ACC112 (cell line): Measurements from ENCODE around the gene GFER.
"Not testable (repeated sequence)": the region's sequence is repeated elsewhere in the genome, so short reads cannot be mapped to it uniquely, and the experiment has no call there.

Source experiments
- H2AFZ ChIP-seq: fragments of 200-600 bp; sonication (generic); one replicate; pipeline ENCODE4 v1.6.0; 2017; ENCODE audit warnings: antibody characterized with exemption, low read length; ENCODE audit not compliant: unreplicated experiment
- H3K27ac ChIP-seq: fragments of 200-600 bp; sonication (generic); 2 replicates; pipeline ENCODE4 v1.5.1; 2014; ENCODE audit warnings: low read depth, mild to moderate bottlenecking, antibody characterized with exemption, low read length, moderate library complexity
- H3K27me3 ChIP-seq: fragments of 200-600 bp; sonication (generic); 2 replicates; pipeline ENCODE4 v1.6.1; 2014; ENCODE audit warnings: mild to moderate bottlenecking, antibody characterized with exemption, low read length, moderate library complexity, mixed read lengths; ENCODE audit not compliant: insufficient read depth
- H3K36me3 ChIP-seq: fragments of 200-600 bp; sonication (generic); 2 replicates; pipeline ENCODE4 v1.6.1; 2016; ENCODE audit warnings: mild to moderate bottlenecking, antibody characterized with exemption, low read length, moderate library complexity, mixed read lengths; ENCODE audit not compliant: insufficient read depth
- H3K4me1 ChIP-seq: fragments of 200-600 bp; sonication (generic); one replicate; pipeline ENCODE4 v1.6.1; 2016; ENCODE audit warnings: low read length, mixed read lengths; ENCODE audit not compliant: insufficient read depth, unreplicated experiment, control insufficient read depth
- H3K4me3 ChIP-seq: fragments of 200-600 bp; sonication (generic); 2 replicates; pipeline ENCODE4 v1.5.1; 2014; ENCODE audit warnings: mild to moderate bottlenecking, low read depth, low read length
- H3K79me2 ChIP-seq: fragments of 200-600 bp; sonication (generic); one replicate; pipeline ENCODE4 v1.6.0; 2016; ENCODE audit warnings: low read length; ENCODE audit not compliant: control insufficient read depth, unreplicated experiment, insufficient read depth

Gene GFER

DNA sequence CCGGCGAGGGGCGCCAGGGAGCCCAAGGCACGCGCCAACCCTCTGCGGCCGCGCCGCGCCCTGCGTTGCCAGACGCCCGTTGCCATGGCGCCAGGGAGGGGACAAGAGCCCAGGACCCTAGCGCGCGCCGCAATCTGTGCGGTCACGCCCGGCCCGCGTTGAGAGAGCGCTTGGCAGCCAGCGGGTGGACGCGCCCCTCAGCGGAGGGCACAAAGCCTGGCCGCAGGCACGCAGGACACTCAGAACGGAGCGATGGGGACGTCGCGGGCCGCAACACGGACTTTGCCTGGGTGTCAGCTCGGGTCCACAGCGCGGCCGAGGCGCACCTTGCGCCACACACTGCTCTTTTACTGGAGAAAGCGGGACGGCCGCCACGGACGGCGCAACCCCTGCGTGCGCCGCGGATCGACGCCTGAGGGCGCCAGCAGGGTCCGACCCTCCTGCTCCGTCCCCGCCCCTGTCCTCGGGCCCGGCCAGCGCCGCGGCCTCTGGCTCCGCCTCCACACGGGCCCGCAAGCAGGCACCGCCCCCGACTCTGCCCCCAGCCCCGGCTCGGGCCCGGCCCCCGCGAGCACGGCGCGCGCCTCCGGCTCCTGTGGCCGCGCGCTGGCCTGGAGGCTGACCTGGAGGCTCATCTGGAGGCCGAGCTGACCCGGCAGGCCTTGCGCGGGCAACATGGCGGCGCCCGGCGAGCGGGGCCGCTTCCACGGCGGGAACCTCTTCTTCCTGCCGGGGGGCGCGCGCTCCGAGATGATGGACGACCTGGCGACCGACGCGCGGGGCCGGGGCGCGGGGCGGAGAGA is at the start of gene GFER:
GFER (plus strand) TSS at position 650 of the 803 bp plus-strand sequence; CDS start at position 676, 26 bp downstream.
- Histone ChIP-seq H3K27me3 (peaks cover 42% of the 10 kb centered on the region), H3K4me3 (peak within 1 kb of the TSS; percentile 95), H2AFZ (peak within 1 kb of the TSS; percentile 62), H3K27ac (peak within 1 kb of the TSS; percentile 17; the same call in 1 of the 2 replicates), H3K79me2 (peaks cover 15% of the 10 kb centered on the region), H3K4me1 (peaks cover 11% of the 10 kb centered on the region), H3K36me3 (peaks cover 6% of the 10 kb centered on the region; the same call in 1 of the 2 replicates)

DNA sequence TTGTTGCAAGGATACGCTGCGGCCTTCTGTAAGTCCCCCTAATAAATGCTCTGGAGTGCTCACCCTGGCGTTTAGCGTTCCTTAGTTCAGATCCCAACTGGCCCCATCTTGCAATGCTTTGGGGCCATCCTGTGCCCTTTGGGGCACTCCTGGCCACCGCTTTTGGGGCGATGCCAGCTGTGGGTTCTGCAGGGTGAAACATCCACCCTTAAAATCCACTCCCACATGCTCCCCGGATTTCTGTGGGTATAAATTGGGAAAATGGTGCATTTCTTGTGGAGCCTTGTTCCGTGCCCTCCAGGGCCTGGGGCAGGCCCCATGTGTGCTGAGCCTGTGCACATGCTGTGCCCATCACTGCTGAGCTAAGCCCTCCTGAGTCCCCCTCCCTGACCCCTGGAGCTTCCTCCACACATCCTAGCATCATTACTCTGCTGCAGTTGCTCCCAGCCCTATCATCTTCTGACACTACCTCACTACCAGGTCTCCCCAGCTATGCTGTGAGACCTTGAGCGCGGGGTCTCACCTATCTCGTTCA is 47.0 kb upstream of the GFER start:
- Histone ChIP-seq H2AFZ (no peak overlapping the region), H3K36me3 (no peaks in the 10 kb centered on the region), H3K27ac (no peak overlapping the region), H3K4me1 (peaks cover 7% of the 10 kb centered on the region), H3K27me3 (no peaks in the 10 kb centered on the region), H3K79me2 (no peaks in the 10 kb centered on the region), H3K4me3 (no peak overlapping the region)

DNA sequence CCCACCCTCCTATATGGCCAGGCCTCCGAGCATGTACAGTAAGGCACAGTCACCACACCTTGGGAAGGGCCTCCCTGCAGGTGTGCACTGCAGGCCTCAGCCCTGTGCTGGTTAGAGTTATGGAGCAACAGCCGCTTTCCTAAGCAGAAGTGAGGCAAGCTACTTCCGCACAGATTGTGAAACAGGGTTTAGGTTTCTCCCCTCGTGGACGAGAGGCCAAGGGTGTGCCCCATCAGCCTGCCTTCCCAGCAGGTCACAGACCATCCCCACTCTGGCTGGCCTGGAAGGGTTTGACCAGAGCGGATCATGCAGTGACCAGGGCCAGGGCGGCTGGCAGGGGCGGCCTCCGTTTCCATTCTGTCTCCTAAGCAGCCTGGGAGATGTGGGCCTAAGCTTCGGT is 45.7 kb upstream of the GFER start:
- H3K27ac ChIP-seq, result no peak overlapping the region
- no peaks in the 10 kb centered on the region for H3K36me3 ChIP-seq
- H3K4me1 ChIP-seq, result peaks cover 10% of the 10 kb centered on the region
- no peak overlapping the region for H2AFZ ChIP-seq
- no peaks in the 10 kb centered on the region for H3K79me2 ChIP-seq
- no peaks in the 10 kb centered on the region for H3K27me3 ChIP-seq
- no peak overlapping the region for H3K4me3 ChIP-seq

DNA sequence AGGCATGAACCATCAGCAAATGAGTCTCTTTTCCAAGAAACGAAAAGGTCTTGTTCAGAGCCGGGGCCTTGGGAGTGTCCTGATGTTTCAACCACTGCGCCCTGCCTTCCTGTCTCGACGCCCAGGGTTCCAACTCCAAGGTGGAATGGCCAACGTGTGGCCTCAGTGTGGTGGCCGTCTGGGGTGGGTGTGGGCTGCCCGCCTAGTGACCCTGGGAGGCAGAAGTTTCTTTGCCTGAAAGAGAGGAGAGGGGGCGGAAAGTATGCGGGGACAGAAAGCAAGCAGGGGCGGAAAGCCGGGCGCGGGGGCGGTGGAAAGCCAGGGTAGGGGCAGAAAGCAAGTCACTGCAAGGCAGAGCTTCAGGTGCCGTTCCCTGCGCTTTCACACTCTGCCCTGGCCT is 45.1 kb upstream of the GFER start:
- Histone ChIP-seq H3K27ac (no peak overlapping the region), H3K4me3 (no peak overlapping the region)

DNA sequence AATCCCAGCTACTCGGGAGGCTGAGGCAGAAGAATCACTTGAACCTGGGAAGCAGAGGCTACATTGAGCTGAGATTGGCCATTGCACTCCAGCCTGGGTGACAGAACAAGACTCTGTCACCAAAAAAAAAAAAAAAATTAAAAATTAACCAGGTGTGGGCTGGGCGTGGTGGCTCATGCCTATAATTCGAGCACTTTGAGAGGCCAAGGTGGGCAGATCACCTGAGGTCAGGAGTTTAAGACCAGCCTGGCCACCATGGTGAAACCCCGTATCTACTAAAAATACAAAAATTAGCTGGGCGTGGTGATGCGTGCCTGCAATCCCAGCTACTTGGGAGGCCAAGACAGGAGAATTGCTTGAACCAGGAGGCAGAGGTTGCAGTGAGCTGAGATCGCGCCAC is 44.2 kb upstream of the GFER start:
- not testable (repeated sequence) for H3K27ac ChIP-seq, H2AFZ ChIP-seq, H3K79me2 ChIP-seq, H3K4me3 ChIP-seq, H3K27me3 ChIP-seq, H3K36me3 ChIP-seq
- H3K4me1 ChIP-seq, result peaks cover 10% of the 10 kb centered on the region

More for the DNA sequence above, 45.1 kb upstream of the GFER start:
- peaks cover 10% of the 10 kb centered on the region for H3K4me1 ChIP-seq
- no peaks in the 10 kb centered on the region for H3K79me2 ChIP-seq
- no peaks in the 10 kb centered on the region for H3K36me3 ChIP-seq
- H2AFZ ChIP-seq, result no peak overlapping the region
- no peaks in the 10 kb centered on the region for H3K27me3 ChIP-seq

DNA sequence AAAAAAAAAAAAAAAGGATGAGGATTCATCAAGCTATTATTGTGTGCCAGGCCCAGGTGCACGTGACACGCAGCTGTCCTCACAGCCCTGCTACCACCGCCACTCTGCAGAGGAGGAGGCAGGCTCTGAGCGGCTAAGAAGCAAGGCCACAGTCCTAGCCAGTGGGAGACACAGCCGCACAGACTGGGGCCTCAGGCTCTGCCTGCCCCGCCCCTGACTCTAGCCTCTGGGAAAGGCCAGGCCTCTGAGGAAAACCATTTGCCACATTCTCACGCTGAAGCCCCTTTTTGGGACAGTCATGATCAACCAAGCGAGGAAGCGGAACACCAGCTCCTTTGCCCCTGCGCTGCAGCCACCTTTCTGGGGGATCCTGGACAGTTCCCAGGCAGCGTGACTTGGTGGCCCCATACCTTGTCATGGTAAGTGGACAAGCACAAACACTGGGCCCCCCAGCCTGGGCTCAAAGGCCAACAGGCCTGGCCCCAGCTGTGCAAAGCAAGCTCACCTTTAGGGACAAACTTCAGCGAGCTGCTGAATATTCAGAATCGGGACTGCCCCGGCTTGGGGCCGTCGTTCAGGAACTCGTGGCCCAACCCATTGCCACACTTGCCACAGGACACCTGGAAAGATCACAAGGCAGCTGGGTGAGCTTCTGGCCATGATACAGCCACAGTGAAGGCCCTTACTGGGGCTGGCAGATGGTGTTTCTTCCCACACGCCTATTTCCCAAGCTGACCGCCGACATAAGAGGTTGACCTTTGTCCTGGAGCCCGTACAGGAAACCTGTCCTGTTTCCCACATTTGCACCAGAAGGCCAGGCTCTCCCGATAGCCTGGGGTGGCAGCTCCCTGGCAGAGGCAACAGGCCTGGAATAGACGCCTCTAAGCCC is 43.5 kb upstream of the GFER start:
- H3K36me3 ChIP-seq, result no peaks in the 10 kb centered on the region
- H3K27me3 ChIP-seq, result no peaks in the 10 kb centered on the region
- no peak overlapping the region for H2AFZ ChIP-seq
- no peak overlapping the region for H3K4me3 ChIP-seq
- no peaks in the 10 kb centered on the region for H3K79me2 ChIP-seq
- peaks cover 10% of the 10 kb centered on the region for H3K4me1 ChIP-seq
- H3K27ac ChIP-seq, result no peak overlapping the region

DNA sequence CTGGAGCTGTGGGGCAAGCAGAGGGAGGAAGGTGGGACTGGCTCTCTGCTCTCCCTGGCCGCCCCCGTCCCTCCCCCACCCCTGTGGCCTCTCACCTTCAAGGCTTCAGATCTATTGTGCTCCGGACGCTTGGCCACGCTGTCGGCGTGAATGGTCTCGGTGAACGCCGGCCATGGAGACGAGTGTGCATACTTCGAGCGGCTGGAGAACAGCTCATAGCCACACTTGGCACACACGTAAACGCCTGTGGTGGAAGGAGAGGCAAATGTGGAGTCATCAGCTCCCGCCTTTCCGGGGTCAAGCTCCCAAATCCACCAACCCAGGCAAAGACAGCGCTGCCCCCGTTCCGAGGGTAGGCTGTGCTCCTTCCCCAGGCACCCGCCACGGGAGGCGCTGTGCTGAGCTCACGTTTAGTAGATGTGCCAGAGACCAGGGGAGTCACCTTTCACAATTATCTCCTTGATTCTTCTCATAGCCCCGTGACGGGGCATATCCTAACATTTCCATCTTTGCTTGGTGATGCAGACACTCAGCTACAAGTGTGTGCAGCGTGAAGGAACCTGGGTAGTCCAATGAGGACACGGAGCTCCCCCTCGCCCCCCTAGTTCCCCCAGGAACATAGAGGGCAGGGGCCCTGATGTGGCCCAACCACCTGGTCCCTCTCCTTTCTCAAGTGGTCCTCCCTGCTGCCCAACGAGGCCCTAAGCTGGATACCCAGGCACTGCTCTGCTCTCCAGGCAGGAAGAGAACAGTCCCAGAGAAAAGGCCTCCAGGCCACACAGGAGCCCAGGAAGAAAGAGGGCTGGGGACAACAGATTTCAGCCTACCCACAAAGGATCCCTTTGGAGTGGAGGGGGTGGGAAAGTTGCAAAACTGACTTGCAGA is 42.6 kb upstream of the GFER start:
- no peaks in the 10 kb centered on the region for H3K79me2 ChIP-seq
- H3K36me3 ChIP-seq, result no peaks in the 10 kb centered on the region
- no peak overlapping the region for H2AFZ ChIP-seq
- H3K27me3 ChIP-seq, result no peaks in the 10 kb centered on the region
- H3K4me3 ChIP-seq, result peak overlapping the region; percentile 91
- H3K27ac ChIP-seq, result no peak overlapping the region
- peaks cover 10% of the 10 kb centered on the region for H3K4me1 ChIP-seq

DNA sequence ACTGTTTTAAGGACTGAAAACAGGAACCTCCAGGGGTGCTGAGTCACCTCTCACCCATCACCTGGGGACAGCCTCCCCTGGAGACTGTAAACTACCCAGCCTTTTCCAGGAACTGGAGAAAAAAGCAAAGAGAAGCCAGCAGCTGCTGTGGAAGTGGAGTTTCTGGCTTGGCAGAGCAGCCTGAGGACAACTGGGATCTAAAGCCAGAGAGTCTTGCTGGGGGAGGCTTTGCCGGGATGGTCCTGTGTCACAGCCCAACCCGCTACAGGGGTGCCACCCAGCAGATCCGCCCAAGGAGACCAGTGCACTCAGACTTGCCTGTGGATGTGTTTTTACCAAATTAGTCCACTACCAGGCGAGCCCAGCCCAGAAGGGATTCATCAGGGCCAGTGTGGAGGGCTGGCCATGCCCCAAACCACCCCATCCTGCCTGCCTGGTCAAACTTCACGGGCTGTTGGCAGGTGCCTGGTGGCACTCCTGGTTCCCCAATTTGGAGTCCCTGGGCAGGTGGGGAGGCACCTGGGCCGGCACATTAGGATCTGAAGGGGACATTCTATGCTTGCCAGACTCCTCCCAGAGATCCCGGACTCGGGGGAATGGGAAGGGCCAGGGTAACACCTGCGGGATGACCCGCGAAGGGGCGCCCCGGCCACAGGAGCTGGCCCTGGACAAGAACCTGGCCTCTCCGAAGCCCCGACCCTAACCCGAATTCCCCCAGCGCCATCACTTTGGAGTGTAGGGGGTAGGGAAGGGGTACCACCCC is 41.8 kb upstream of the GFER start:
- Histone ChIP-seq H3K4me3 (peak overlapping the region; percentile 91), H2AFZ (peak overlapping the region; percentile 59), H3K4me1 (peaks cover 10% of the 10 kb centered on the region), H3K36me3 (no peaks in the 10 kb centered on the region), H3K79me2 (no peaks in the 10 kb centered on the region), H3K27me3 (no peaks in the 10 kb centered on the region), H3K27ac (no peak overlapping the region)

DNA sequence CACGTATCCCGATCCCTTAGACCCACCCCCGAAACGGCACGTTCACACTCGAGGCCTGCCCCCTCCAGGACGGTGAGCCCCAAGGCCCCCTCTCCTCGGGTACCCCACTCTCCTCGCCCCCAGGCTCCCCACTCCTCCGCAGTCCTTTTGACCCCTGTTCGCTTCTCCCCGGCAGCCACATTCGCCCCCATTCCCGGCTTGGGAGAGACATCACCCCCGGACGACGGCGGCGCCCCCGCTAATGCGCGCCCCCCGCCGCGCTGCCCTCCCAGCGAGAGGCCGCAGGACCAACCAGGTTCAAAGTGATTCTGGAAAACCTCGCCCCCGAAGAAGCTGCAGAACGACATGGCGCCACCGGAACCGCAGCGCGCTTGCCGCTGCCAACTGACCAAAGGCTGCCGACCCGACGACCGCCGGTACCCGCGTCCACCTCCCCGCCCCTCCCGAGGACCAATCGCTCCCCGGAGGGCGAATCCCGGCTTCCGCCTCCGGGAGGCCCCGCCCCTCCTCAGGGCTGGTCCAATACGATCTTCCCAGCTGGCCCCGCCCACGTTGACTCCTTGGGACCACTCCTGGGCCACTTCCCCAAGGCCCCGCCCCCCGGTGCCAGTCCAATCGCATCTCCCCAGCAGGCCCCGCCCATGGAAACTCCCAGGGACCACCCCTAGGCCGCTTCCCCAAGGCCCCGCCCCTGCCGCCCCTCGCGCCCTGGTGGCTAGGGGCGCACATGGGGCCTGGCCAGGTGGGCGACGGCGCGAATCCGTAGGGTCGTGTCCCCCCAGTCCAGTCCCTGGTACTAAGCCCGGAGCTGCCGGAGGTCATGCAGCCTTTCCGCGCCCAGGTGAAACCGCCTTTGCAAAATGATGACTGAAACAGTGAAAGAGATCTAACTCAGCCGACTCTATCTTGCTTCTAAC is 40.9 kb upstream of the GFER start, which contains the start of gene MSRB1:
MSRB1 (minus strand) TSS at position 390 of the 917 bp plus-strand sequence; CDS start at position 347, 43 bp downstream.
- peak within 1 kb of the TSS; percentile 91 for H3K4me3 ChIP-seq
- no peaks in the 10 kb centered on the region for H3K36me3 ChIP-seq
- no peaks in the 10 kb centered on the region for H3K79me2 ChIP-seq
- H3K27ac ChIP-seq, result no peak within 1 kb of the TSS
- no peaks in the 10 kb centered on the region for H3K27me3 ChIP-seq
- H2AFZ ChIP-seq, result peak within 1 kb of the TSS; percentile 77
- peaks cover 10% of the 10 kb centered on the region for H3K4me1 ChIP-seq
